Germinal center (tissue), 1 donor: ENCODE results near the gene MAGOH.
A peak's percentile ranks its signal among the peaks of the same experiment; 100 is the strongest.
"Not testable (repeated sequence)": the region's sequence is repeated elsewhere in the genome, so short reads cannot be mapped to it uniquely, and the experiment has no call there.

ENCODE experiments used
- DNase-seq: peaks from one replicate; pipeline ENCODE4 v3.0.0; 2012; ENCODE audit warnings: mixed read lengths, low spot score

The MAGOH gene

GRCh38 chr1:53238197-53239155 is at the start of gene MAGOH:
Gene MAGOH (minus strand): TSS chr1:53238518. CDS start chr1:53238448, 70 bp downstream.
- DNase-seq: peak; percentile 97

- no peak for DNase-seq
Observed at GRCh38 chr1:53286955-53287354, 48.6 kb upstream of the MAGOH start.

- no peak for DNase-seq
Observed at GRCh38 chr1:53285969-53286760, 47.8 kb upstream of the MAGOH start.

GRCh38 chr1:53285546-53285945 is 47.2 kb upstream of the MAGOH start:
- DNase-seq: no peak

GRCh38 chr1:53284224-53285020 is 46.1 kb upstream of the MAGOH start:
- no peak for DNase-seq

- DNase-seq: not testable (repeated sequence)
Observed at GRCh38 chr1:53283156-53283555, 44.8 kb upstream of the MAGOH start.

- DNase-seq: no peak
Observed at GRCh38 chr1:53281133-53281532, 42.8 kb upstream of the MAGOH start.

GRCh38 chr1:53280496-53280895 is 42.2 kb upstream of the MAGOH start:
- DNase-seq: no peak

GRCh38 chr1:53279296-53280200 is 41.2 kb upstream of the MAGOH start:
- no peak for DNase-seq

GRCh38 chr1:53278298-53278725 is 40.0 kb upstream of the MAGOH start:
- peak; percentile 85 for DNase-seq

GRCh38 chr1:53277326-53277725 is 39.0 kb upstream of the MAGOH start:
- no peak for DNase-seq

- no peak for DNase-seq
Observed at GRCh38 chr1:53276902-53277281, 38.6 kb upstream of the MAGOH start.

- no peak for DNase-seq
Observed at GRCh38 chr1:53276153-53276901, 38.0 kb upstream of the MAGOH start.

- no peak for DNase-seq
Observed at GRCh38 chr1:53275566-53275965, 37.2 kb upstream of the MAGOH start.

GRCh38 chr1:53274541-53275185 is 36.3 kb upstream of the MAGOH start:
- no peak for DNase-seq

- DNase-seq: no peak
Observed at GRCh38 chr1:53274026-53274425, 35.7 kb upstream of the MAGOH start.

- DNase-seq: no peak
Observed at GRCh38 chr1:53273526-53273925, 35.2 kb upstream of the MAGOH start.

GRCh38 chr1:53272349-53272748 is 34.0 kb upstream of the MAGOH start:
- DNase-seq: no peak

- DNase-seq: no peak
Observed at GRCh38 chr1:53271446-53272090, 33.2 kb upstream of the MAGOH start.
